ENCODE data around the gene FAM89A.

DNA sequence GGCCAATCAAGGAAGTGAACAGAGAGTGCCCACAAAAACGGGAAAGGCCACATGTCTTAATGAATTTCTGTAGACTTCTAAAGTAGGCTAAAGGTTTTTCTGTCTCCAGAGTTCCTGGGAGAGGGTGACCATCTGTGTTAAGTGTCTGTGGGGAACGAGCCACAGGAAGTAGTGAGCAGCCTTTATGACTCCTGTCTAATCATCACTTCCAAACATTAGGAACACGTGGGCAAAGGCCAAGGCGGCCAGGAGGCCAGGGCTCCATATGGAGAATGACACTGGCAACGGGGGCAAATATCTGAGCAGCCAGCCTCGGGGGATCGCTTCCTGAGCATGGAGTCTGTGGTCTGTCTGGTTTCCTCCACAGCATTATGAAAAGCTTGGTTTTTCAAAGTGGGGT, 7.1 kb downstream of the FAM89A start:
- TF ChIP-seq, protein P1, sequence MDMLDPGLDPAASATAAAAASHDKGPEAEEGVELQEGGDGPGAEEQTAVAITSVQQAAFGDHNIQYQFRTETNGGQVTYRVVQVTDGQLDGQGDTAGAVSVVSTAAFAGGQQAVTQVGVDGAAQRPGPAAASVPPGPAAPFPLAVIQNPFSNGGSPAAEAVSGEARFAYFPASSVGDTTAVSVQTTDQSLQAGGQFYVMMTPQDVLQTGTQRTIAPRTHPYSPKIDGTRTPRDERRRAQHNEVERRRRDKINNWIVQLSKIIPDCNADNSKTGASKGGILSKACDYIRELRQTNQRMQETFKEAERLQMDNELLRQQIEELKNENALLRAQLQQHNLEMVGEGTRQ (IDR thresholded peaks at IDR 0.05; ENCODE audit: low read length): no peak
- TF ChIP-seq MAFK (IDR thresholded peaks at IDR 0.05; ENCODE audit: low read depth, low read length) (no peak), EZH2 (IDR thresholded peaks at IDR 0.05; ENCODE audit: low read depth, low read length, severe bottlenecking) (no peak), CEBPB (IDR thresholded peaks at IDR 0.05; ENCODE audit: low read depth, low read length) (no peak), POLR2AphosphoS5 (IDR thresholded peaks at IDR 0.05; ENCODE audit: low read depth, low read length) (no peak), RFX5 (IDR thresholded peaks at IDR 0.05; ENCODE audit: borderline replicate concordance, low read depth, low read length) (no peak)
